HUES6 (cell line): ENCODE measurements around the gene NPHP4.

Source experiments
- H3K27ac ChIP-seq: 2 replicates; pipeline ENCODE4 v1.7.0; 2013; ENCODE audit warnings: low read depth, mild to moderate bottlenecking, low read length, inconsistent platforms
- H3K27me3 ChIP-seq: 2 replicates; pipeline ENCODE4 v1.6.1; 2013; ENCODE audit warnings: low read length; ENCODE audit not compliant: control insufficient read depth, insufficient read depth
- H3K36me3 ChIP-seq: 2 replicates; pipeline ENCODE4 v1.6.1; 2013; ENCODE audit warnings: low read length; ENCODE audit not compliant: control insufficient read depth, insufficient read depth
- H3K4me1 ChIP-seq: 2 replicates; pipeline ENCODE4 v1.6.1; 2013; ENCODE audit warnings: low read length; ENCODE audit not compliant: control insufficient read depth, insufficient read depth
- H3K4me3 ChIP-seq: 2 replicates; pipeline ENCODE4 v1.5.1; 2013; ENCODE audit warnings: low read depth, low read length
- H3K9ac ChIP-seq: one replicate; pipeline ENCODE4 v1.6.1; 2013; ENCODE audit warnings: mild to moderate bottlenecking, low read length
- H3K9me3 ChIP-seq: 2 replicates; pipeline ENCODE4 v1.6.1; 2013; ENCODE audit warnings: low read depth, low read length; ENCODE audit not compliant: control insufficient read depth, insufficient read depth

Gene NPHP4

DNA sequence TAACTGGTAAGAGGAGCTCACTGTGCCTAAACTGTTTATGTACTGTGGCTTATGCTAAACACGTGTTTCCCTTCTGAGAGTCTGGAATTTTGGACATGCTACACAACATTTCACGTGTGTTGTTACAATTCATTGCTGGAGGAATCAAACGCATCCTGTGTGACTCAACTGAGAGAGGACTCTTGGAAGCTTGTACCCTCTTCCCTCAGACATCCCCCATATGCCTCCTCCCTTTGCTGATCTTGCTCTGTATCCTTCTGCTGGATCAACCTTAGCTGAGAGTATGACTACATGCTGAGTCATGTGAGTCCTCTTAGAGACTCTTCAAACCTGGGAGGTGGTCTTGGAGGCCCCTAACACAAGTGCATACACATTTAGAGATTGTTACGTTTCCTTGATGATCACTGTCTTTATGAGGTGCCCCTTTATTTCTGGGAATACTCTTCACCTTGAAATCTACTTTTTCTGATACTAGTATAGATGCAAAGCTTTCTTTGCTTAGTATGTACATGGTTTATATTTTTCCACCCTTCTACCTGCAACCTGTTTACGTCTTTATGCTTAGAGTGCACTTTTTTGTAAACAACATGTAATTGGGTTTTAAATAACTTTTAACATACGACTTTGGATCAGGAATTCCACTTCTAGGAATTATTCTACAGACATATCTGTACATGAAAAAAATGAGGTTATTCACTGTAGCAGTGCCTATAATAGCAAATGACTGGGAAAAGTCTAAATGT lies 8.7 kb downstream of the NPHP4 start:
- no peak overlapping the region for H3K9ac ChIP-seq
- H3K4me1 ChIP-seq: peaks cover 14% of the 10 kb centered on the region
- no peak overlapping the region for H3K4me3 ChIP-seq
- H3K36me3 ChIP-seq: no peaks in the 10 kb centered on the region
- no peak overlapping the region for H3K27ac ChIP-seq
- no peaks in the 10 kb centered on the region for H3K9me3 ChIP-seq
- no peaks in the 10 kb centered on the region for H3K27me3 ChIP-seq

- Histone ChIP-seq H3K4me3 (no peak overlapping the region), H3K27me3 (no peaks in the 10 kb centered on the region), H3K4me1 (peaks cover 14% of the 10 kb centered on the region), H3K9me3 (no peaks in the 10 kb centered on the region), H3K27ac (no peak overlapping the region), H3K36me3 (no peaks in the 10 kb centered on the region), H3K9ac (no peak overlapping the region)
Observed at GRCh38 chr1:5982868-5983267, 9.4 kb downstream of the NPHP4 start.

DNA sequence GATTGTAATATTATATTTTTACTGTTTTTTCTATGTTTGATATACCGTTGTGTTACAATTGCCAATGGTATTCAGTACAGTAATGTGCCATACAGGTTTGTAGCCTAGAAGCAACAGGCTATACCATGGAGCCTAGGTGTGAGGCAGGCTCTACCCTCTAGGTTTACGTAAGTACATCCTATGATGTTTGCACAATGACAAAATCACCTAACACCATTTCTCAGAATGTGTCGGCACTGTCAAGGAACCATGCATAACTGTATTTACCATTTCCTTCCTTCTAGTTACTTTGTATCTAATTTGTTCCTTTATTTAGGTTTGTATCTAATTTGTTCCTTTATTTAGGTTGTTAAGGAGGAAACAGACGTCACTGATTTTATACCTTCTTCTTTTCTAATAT lies 9.9 kb downstream of the NPHP4 start:
- H3K9ac ChIP-seq: no peak overlapping the region
- no peak overlapping the region for H3K4me3 ChIP-seq
- H3K27me3 ChIP-seq: no peaks in the 10 kb centered on the region
- H3K4me1 ChIP-seq: peaks cover 14% of the 10 kb centered on the region
- H3K36me3 ChIP-seq: peaks cover 3% of the 10 kb centered on the region
- H3K9me3 ChIP-seq: no peaks in the 10 kb centered on the region
- no peak overlapping the region for H3K27ac ChIP-seq

DNA sequence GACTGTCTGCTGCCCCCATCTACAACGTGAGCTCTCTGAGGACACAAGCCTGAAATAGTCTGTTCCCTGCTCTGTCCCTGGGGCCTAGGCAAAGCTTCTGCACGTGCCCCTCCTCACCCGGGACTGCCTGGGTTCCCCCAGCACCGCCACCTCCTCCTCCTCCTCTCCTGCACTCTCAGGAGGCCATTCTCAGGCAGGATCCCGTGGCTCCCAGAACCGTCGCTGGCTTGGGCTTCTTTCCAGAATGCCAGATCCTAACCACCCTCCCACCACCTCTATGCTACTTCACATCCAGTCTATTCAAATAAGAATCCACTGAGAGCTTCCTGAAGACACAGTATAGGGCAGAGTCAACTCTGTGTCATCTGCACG lies 11.2 kb downstream of the NPHP4 start:
- Histone ChIP-seq H3K4me3 (peak overlapping the region; percentile 36), H3K27me3 (no peaks in the 10 kb centered on the region), H3K9ac (peak overlapping the region; percentile 8), H3K4me1 (peaks cover 14% of the 10 kb centered on the region), H3K36me3 (peaks cover 8% of the 10 kb centered on the region), H3K27ac (no peak overlapping the region), H3K9me3 (no peaks in the 10 kb centered on the region)

DNA sequence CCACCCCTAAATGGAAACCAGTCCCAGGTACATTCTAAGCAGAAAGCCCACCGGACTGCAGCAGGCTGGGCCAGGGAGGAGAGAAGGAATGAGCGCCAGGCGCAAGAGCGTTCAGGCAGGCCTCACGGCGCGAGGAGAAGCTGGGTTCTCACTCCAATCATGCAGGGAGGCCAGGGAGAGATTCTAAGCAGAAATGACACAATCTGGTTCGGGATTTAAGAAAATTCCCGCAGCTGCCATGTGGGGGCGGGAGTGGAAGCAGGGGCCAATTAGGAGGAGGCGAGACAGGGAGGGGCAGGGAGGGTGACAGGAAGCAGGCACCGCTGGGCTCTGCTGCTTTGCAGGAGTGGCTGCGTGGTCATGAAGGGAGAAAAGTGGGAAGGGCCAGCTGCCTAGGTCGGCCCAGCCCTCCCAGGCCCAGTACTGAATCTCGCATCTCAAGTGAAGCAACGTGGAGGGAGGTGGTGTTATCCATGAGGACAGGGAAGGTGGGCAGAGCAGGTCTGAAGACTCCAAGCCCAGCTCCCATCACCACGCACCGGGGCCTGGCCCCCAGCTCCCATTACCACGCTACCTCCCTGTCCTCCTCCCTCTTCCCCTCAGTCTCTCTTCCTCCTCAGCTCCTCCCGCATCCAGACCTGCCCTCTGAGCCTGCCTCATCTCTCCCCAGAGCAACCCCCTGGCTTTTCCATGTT lies 11.8 kb downstream of the NPHP4 start:
- H3K4me3 ChIP-seq: peak overlapping the region; percentile 36
- H3K27me3 ChIP-seq: no peaks in the 10 kb centered on the region
- peaks cover 8% of the 10 kb centered on the region for H3K36me3 ChIP-seq
- peaks cover 14% of the 10 kb centered on the region for H3K4me1 ChIP-seq
- H3K9ac ChIP-seq: peak overlapping the region; percentile 11
- H3K27ac ChIP-seq: no peak overlapping the region
- H3K9me3 ChIP-seq: no peaks in the 10 kb centered on the region

DNA sequence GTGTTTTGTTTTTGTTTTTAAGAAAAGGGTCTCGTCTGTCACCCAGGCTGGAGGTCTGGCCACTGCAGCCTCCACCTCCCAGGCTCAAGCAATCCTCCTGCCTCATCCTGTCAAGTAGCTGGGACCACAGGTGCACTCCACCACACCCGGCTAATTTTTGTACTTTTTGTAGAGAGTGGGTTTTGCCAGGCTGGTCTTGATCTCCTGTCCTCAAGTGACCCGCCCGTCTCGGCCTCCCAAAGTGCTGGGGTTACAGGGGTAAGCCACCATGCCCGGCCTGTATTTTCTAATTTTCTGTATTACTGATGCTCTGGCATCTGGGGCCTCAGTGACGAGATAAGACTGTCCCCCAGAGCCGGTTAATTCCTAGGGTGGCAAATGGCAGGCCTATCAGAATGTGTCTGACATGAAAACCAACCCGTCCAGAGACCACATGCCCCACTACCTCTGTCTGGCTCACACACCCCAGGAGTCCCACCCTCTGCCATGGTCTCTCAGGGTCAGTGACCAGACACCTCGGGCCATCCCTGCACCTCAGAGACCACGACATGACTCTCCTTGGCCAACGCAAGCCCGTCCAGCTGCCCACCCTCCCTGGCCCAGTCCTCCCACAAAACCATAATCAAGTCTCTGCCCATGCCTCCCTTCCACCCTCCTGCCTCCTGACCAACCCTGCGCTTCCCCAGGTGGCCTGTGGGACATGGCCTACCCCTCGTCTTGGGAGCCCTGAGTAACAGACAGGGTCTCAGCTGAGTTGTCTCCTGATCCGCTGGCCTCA lies 12.5 kb downstream of the NPHP4 start:
- Histone ChIP-seq H3K4me1 (peaks cover 14% of the 10 kb centered on the region), H3K27me3 (no peaks in the 10 kb centered on the region), H3K36me3 (peaks cover 8% of the 10 kb centered on the region), H3K9ac (peak overlapping the region; percentile 11), H3K27ac (no peak overlapping the region), H3K4me3 (peak overlapping the region; percentile 36; the same call in 1 of the 2 replicates), H3K9me3 (no peaks in the 10 kb centered on the region)

DNA sequence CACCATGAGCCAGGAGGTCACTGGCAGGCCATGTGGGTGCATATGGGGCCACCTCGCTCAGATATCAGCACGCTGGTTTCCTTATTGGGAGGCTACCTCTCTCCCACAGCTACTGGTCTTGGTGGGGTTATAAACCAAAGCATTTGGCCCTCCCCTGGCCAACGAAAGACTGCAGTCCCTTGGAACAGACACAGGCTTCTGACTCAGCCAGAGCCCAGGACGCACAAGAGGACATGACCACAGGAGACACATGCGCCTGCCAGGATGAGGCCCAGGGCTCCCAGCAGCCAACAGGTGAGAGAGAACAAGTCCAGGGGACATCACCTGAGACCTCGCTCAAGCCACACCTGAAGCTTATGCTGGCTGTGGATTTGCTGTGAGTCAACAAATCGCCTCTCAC lies 13.8 kb downstream of the NPHP4 start:
- H3K36me3 ChIP-seq: peaks cover 8% of the 10 kb centered on the region
- H3K9me3 ChIP-seq: no peaks in the 10 kb centered on the region
- H3K9ac ChIP-seq: no peak overlapping the region
- H3K27me3 ChIP-seq: no peaks in the 10 kb centered on the region
- peaks cover 14% of the 10 kb centered on the region for H3K4me1 ChIP-seq
- H3K27ac ChIP-seq: no peak overlapping the region
- no peak overlapping the region for H3K4me3 ChIP-seq

- no peak overlapping the region for H3K9ac ChIP-seq
- peaks cover 8% of the 10 kb centered on the region for H3K36me3 ChIP-seq
- peaks cover 14% of the 10 kb centered on the region for H3K4me1 ChIP-seq
Observed at GRCh38 chr1:5977494-5978444, 14.5 kb downstream of the NPHP4 start.

GRCh38 chr1:5976726-5977493 lies 15.3 kb downstream of the NPHP4 start:
- Histone ChIP-seq H3K9ac (no peak overlapping the region), H3K27ac (no peak overlapping the region), H3K9me3 (no peaks in the 10 kb centered on the region), H3K36me3 (peaks cover 8% of the 10 kb centered on the region), H3K27me3 (no peaks in the 10 kb centered on the region), H3K4me3 (no peak overlapping the region), H3K4me1 (peaks cover 14% of the 10 kb centered on the region)

More at GRCh38 chr1:5977494-5978444, 14.5 kb downstream of the NPHP4 start:
- Histone ChIP-seq H3K4me3 (no peak overlapping the region), H3K27ac (no peak overlapping the region), H3K9me3 (no peaks in the 10 kb centered on the region), H3K27me3 (no peaks in the 10 kb centered on the region)

DNA sequence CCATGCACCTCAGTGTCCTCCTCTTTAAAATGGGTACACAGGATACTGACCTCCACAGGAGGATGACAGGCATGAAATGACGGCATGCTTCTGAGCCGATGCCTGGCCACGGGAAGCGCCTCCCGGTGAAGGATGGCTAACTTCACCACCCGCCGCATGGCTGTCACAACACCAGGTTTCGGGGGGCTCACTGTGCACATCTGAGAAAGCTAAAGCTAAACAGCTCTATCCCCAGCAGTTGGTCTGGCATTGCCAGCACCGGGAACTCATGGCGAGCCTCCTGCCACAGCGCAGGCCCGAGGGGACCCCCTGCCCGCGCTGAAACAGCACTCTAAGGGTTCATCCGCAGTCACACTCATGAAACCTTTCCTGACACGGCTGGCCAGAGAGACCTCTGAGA lies 16.0 kb downstream of the NPHP4 start:
- Histone ChIP-seq H3K36me3 (peaks cover 8% of the 10 kb centered on the region), H3K27ac (no peak overlapping the region), H3K9me3 (no peaks in the 10 kb centered on the region), H3K27me3 (no peaks in the 10 kb centered on the region), H3K4me3 (no peak overlapping the region), H3K4me1 (peaks cover 13% of the 10 kb centered on the region), H3K9ac (no peak overlapping the region)
